ENCODE measurements around the gene CENPX. TPM values are rescaled to one million over a fixed set of nuclear protein-coding genes. Genes with fewer than 3 reads are reported as not detected.

Gene CENPX
- total RNA-seq, 1 donor from 2014 or later, result 50.0 TPM

DNA sequence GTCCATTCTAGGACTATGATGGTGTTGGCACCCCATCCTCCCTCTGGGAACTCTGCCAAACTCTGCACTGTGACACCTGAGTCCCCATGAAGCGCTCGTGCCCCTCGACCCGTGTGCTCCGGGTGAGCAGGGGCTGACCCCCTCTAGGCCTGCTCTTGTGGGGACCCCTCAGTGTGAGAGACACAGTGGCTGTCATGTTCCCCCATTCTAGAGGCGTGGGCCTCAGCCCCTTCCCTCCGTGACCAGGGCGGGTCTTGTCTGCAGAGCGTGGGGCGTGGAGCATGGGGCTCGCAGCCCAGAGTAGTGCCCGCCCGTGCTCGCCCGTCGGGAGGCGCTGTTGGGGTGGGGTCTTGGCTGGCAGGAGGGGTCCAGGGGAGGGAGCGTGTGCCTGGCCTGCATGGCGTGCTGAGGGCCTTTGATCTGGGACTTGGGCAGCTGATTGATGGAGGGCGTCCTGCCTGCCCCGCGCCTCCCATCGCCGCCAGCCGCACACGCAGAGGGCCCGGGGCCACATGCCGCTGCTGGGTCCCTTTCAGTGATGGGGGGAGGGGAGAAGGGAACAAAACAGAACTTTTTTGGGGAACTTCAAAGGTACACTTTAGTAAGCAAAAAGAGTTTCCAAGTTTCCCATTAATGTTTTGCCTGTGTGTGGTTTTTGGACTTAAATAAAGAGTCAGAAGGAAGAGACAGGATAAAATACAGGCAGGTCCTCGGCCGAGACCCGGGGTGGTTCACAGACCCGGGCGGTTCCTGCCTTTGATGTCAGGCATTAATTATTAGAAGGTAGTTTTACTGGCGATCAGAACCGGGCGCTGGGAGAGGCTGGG is 22.5 kb downstream of the CENPX start:
- no peak for DNase-seq (ENCODE audit: low read depth)

DNA sequence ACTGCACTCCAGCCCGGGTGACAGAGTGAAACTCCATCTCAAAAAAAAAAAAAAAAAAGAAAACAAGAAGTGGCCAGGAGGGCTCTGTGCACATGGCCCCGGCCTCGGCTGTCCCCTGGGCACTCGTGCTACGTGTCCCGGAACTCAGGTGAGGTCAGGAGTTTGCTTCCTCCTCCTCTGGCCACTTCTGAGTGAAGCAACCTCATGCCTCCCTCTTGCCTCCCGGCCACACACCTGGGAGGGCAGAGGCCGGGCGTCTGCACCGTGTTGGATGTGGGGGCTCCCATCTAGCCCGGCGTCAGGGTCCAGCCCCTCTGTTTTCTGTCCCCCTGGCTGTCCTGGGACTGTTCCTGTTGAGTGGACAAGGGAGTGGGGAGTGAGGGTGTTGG is 23.1 kb downstream of the CENPX start:
- no peak for DNase-seq (ENCODE audit: low read depth)

DNA sequence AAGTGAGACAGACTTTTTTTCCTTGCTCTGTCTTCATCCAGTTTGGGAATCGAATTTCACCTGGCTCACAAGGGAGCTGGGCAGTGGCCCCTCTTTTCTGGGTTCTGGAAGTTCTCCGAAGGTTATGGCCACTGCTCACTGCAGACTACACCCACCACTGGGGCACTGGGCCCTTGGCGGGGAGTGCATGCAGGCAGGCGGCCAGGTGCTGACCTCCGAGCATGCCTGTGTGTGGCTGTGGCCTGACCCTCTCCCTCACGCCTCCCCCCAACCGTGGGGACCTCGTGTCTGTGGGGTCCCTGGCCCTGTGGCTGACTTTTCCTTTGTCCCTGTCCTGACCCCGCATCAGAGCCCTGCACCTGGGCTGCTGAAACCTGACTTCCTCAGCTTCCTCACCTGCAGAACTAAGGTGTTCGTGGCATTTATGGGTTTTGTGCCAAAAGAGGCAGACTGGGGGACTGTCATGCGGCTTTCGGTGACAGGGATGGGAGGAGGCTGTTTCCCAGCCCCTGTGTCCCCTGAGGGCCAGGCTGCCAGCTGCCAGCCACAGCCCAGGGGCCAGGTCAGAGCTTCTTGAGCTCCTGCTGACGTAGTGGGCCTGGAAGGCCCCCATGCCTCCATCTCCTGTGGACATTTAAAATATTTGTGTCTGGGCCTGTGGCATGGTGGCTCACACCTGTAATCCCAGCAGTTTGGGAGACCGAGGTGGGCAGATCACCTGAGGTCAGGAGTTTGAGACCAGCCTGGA is 23.8 kb downstream of the CENPX start:
- DNase-seq (ENCODE audit: low read depth), result no peak

DNA sequence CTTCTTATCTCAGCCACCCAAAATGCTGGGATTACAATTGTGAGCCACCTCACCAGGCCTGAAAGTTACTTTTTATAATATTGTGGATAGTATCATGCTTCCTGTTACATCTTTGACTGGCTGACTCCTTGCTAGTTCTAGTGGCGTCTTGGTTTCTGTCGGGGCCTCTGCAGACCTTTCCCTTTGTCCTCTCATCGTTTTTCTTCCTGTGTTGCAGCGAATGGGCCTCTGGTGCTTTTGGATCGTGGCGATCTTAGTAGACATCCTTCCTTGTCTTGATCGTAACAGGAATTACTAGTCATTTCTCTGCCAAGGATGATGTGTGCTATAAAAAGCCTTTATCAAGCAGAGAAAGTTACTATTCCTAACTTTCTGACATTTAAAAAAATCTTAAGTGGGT is 24.5 kb downstream of the CENPX start:
- DNase-seq (ENCODE audit: low read depth), result no peak

DNA sequence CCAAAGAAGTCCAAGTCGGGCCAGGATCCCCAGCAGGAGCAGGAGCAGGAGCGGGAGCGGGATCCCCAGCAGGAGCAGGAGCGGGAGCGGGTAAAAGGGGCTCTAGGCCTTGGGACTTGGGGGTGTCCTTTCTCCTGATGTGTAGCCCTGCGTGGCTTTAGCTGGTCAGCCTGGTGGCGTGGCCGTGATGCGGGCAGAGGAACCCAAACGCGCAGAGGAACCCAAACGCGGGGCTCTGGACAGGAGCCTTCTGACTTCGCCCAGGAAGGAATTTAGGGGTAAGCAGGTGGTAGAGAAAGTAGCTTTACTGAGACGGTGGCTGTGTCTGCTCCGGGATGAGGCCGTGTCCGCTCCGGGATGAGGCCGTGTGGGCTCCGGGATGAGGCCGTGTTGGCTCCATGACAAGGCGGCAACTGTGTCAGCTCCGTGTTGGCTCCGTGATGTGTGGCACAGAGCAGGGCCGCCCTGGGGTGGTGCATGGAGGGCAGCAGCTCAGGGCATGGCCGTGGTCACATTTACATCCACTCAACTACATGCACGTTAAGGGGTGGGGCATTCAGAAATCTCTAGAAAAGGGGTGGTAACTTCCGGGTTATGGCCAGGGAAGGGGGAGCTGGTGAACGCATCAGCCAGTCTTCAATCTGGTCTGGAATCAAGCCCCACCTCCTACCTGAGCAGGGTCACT is 25.8 kb downstream of the CENPX start:
- no peak for DNase-seq (ENCODE audit: low read depth)

DNA sequence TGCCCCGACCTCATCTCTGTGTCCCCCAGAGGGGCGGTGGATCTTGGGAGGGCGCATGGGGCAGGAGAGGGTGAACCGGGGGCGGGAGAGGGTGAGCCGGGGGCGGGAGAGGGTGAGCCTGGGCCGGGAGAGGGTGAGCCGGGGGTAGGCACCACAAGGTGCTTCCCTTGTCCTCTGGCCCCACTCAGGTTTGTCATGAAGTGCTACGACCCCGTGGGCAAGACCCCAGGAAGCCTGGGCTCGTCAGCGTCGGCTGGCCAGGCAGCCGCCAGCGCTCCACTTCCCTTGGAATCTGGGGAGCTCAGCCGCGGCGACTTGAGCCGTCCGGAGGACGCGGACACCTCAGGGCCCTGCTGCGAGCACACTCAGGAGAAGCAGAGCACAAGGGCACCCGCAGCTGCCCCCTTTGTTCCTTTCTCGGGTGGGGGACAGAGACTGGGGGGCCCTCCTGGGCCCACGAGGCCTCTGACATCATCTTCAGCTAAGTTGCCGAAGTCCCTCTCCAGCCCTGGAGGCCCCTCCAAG is 26.4 kb downstream of the CENPX start:
- DNase-seq (ENCODE audit: low read depth), result no peak

DNA sequence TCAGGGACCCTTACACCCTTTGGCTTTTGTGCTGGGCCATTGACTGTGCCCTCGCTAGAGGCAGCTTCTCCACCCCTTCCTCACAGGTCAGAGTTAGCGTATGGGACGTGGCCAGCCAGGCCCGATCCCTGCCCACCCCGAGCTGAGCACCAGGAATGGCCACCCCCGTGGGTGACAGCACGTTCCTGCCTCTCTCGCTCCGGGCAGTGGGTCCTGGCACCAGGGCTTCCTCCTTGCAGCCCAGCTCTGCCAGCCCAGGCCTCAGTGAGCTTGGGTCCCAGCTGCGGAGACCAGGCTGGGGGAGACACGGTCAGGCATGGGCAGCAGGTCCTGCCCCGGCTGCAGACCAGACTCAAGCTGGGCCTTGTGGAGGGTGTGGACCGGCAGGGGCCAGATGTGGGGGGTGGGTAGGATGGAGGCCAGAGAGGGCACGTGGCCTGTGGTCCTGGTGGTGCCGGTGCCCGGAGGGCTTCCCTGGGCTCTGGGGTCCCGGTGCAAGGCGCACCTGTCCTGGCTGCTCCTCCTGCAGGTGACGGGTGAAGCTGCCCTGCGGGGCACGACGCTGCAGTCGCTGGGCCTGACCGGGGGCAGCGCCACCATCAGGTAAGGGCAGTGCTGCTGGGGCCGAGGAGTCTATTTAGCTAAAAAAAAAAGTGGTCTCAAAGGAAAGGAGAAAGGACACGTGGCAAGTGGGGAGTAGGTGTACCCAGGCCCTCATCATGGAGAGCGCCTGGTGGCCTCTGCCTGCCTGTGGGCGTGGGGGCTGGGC is 27.0 kb downstream of the CENPX start:
- DNase-seq (ENCODE audit: low read depth), result no peak

DNA sequence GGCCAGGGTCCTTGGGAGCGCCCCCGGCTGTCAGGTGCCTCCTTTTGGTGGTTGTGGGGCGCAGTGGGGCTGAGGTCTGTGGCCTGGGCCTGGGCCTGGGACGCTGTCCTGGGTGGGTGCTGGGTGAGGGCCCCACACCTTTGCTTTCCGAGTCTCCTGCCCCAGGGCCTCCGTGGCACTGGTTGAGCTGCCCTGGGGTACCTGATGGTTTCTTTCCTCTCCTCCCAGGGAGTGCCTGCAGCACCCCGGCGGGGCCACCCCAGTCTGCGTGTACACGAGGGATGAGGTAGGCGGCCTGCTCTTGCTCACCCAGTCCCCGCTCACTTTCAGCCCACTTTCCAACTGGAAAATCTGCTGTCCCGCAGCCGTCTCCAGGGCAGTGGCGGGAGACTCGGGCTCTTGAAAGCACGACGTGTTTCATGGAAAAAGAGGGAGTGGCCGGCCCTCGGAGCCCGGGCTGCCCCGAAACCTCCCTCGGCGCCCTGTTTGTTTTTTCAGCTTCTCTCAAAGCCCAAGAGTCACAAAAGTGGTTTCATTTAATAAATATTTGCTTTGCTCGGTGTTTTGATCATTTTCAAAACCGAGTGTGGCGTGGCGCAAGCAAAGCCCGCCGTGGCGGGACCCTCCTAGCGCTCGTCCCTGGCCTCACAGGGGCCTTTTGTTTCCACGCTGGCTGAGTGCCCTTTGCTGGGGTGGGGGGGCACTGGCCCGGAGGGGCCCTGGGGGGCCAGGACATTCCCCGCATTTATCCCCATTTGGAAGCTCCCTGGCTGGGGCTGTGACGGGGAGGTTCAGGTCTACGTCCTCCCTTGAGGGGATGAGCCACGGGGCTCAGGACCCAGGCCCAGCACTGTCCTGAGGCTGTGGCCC is 27.9 kb downstream of the CENPX start:
- no peak for DNase-seq (ENCODE audit: low read depth)

DNA sequence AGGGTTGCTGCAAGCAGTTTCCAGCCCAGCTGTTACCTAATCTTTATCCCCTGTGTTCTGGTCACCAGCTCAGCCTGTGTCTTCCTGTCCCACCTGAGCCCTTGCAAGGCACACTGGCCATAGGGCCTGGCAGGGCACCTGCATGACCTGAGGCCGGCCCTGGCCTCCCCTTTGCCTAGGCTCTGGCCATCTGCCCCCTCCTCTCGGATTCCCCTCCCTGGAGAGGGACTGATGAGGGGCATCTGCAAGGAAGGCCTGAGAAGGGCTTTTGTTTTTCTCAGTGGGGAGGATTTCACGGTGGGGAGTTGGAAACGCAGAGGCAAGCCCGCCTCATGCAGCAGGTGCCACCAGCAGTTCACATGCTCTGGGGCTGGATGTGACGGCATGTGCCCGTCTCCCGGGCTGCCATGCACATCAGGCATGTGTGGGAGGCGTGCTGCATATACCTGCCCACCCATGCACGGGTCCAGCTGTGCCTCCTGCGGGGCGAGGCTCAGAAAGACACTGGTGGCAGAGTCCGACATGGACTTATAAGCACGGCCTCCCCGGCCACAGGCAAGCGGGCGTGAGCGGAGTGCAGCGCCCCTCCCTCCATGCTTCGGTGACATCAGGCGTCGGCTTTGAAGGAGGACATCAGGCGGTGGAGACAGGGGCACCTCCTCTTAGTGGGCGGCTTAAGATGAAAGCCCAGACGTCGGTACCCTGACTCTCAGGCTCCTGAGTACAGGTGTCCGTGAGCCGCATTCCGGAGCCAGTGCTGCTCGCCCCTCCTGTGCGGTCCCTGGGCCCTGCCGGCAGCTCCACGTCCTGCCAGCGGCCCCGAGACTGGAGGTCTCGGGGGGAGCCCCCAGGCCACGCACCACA is 28.7 kb downstream of the CENPX start:
- DNase-seq (ENCODE audit: low read depth), result no peak

DNA sequence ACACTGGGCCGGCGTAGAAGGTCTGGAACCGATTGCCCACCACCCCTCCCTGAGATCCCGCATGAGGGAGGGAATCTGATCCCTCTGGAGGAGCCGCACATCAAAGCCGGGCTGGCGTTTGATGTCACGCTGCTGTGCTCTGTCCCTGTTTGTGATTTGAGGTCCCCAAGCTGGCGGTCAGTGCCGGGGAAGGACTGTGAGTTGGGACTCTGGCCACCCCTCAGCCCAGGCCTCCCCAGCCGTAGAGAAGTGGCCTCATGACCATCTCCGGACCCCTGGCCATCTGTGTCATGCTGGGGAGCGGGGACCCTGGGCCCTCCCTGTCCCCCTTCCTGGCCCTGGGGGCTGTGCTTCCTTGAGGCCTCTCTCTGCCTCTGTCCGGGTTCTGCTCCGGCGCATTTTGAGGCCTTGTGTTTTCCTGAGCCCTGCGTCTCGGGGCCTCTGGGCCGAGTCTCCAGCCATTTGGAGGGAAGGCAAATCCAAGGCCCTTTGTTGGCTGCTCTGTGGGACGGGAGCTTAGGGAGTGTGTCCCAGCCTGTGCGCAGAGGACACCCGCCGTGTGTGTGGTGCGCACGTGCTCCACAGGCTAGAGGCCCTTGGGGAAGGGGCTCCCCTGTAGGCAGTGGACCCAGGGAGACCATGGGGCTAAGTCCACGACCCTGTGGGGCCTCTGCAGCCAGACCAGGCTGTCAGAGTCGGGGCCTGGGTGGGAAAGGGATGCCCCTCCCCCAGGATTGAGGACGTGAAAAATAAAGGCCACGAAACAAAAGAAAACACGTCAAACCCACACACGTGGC is 30.2 kb downstream of the CENPX start:
- no peak for DNase-seq (ENCODE audit: low read depth)

DNA sequence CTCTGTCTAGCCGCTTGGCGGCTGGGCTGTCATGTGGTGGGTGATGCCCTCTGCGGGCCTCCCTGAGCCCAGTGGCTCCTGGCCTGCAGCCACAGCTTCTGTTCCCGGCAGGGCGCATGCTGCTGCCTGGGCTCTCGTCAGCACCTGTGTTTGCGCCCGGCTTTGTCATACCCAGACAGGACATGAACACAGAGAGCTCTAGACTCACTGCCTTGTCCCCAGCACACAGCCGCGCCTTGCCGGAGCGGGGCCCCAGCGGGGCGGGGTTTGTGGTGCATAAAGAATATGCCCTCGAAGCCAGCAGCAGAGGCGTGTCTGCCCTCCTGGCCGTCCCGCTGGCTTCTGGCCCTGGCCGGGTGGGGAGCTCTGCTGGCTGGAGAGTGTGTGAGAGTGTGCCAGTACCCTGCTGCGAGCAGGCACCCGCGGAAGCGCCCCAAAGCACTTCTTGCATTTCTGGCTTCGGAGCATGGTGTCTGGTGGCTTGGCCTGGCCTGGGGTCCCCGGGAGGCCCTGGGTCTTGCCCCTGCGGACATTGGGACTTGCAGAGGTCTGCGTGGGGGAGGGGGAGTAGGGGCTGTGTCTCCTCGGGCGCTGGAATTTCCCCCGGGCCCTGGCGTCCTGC is 30.9 kb downstream of the CENPX start:
- DNase-seq (ENCODE audit: low read depth), result peak; percentile 93

DNA sequence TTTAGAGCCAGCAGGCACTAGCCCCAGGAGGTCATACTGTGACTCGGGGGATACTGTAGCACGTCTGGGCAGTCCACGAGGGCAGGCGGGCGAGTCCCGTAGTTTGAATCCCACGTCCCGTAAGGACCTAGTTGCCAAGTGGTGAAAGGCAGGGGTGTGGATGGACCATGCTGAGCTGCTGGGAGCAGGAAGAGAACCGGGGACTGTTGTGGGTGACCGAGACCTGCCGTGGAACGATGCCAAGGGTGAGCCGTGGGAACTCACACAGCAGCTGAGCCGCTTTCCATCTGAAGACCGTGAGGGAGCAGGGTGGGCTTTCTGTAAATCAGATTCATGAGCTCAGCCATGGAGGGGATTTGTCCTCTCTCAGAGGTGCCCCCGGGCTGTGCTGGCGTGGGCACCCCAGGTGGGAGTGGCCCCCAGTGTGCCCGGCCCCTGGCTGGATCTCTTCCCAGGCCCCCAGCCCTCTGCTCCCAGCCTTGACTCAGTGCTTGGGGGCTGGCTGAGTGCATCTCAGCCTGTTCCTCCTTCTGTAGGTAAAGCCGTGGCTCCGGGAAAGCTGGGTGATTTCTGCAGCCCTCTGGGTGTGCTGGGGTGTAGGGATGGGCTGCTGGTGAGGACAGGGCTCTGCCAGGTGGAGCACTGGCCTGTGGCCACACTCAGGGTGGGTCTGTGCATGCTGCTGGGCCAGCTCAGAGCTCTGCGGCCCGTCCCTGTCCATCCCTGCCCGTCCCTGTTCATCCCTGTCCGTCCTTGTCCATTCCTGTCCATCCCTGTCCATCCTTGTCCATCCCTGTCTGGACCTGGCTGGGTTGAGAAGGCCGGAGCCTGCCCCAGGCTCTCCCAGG is 31.6 kb downstream of the CENPX start:
- no peak for DNase-seq (ENCODE audit: low read depth)

DNA sequence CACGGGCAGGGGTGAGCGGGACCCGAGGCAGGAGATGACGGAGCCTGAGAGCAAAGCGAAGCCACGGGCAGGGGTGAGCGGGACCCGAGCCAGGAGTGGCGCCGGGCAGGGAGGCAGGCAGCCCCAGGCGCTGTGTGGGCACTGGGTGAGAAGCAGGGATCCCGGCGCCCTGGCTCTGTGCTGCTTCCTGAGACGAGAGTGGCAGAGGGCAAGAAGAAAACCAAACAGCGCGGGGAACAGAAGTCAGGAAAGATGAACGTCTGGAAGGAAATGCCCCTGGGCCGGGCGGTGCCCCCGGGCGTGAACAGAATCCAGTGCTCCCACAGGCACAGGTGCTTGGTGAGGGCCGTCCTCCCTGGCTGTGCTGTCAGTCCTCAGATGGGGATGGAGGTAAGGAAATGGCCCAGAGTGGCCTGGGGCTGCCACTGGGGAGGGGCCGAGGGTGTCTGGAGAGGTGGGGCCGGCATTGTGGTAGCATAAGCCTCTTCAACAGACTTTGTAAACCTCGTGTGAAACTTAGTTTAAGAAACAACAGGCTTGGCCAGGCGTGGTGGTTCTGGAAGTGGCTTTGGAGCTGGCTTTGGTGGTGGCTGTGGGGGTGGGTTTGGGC is 35.4 kb downstream of the CENPX start:
- no peak for DNase-seq (ENCODE audit: low read depth)

DNA sequence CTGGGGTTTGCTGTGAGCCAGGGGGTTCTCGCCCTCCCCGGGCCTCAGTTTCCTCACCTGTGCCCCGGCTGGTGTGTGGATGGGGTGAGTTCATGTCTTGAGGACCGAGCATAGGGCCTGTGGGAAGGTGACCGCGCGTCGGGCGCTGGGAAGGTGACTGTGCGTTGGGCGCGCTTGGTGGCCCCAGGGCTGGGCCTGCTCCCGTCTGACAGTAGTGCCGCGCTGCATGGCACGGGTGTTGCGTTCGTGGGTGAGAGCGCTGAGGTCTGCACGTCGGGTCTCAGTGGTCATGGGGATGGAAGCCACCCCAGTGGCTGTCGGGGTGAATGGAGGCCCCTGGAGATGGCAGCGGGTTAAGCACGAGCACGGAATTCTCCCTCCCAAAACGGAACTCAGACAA is 36.1 kb downstream of the CENPX start:
- DNase-seq (ENCODE audit: low read depth), result no peak

DNA sequence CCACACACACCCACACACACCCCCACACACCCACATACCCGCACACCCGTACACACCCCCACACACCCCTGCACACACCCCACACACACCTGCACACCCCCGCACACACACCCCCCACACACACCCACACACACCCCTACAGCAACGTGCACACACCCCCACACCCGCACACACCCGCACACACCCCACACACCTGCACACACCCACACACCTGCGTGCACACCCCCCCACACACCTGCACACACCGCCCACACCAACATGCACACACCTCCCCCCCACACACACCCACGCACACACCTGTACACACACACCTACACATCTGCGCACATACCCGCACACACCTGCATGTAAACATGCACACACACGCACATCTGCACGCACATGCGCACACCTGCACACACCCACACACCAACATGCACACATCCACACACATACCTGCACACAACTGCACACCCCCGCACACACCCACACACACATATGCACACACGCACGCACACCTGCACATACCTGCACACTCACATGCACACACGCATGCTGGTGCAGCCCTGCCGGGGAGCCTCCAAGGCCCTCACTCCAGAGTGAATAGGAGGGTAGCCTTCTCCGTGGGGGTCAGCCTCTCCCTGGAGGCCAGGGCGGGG is 37.8 kb downstream of the CENPX start:
- DNase-seq (ENCODE audit: low read depth), result no peak

All from myocyte (in vitro differentiated cells).